Measurements from ENCODE around the gene ZNF117.
"Not testable (repeated sequence)": the region's sequence is repeated elsewhere in the genome, so short reads cannot be mapped to it uniquely, and the experiment has no call there.

ZNF117 gene

GRCh38 chr7:64996305-64996704, 5.5 kb upstream of the ZNF117 start:
- no peak for FAIRE-seq

GRCh38 chr7:64993901-64994300, 3.1 kb upstream of the ZNF117 start:
- FAIRE-seq, result no peak

GRCh38 chr7:64992971-64993370, 2.1 kb upstream of the ZNF117 start:
- no peak for FAIRE-seq

GRCh38 chr7:64990216-64990615, 620 bp downstream of the ZNF117 start:
- no peak for FAIRE-seq

GRCh38 chr7:64978497-64979203, 12.2 kb downstream of the ZNF117 start:
- FAIRE-seq, result no peak

GRCh38 chr7:64965594-64965993, 25.2 kb downstream of the ZNF117 start:
- no peak for FAIRE-seq

GRCh38 chr7:64959072-64959747, 31.6 kb downstream of the ZNF117 start:
- no peak for FAIRE-seq

GRCh38 chr7:64951250-64951848, 39.5 kb downstream of the ZNF117 start:
- peak; percentile 90 for FAIRE-seq

- not testable (repeated sequence) for FAIRE-seq
Observed at GRCh38 chr7:64950673-64951072, 40.2 kb downstream of the ZNF117 start.

GRCh38 chr7:64948774-64949173, 42.1 kb downstream of the ZNF117 start:
- FAIRE-seq, result not testable (repeated sequence)

GRCh38 chr7:64947252-64948000, 43.4 kb downstream of the ZNF117 start:
- FAIRE-seq, result no peak

- no peak for FAIRE-seq
Observed at GRCh38 chr7:64946772-64947171, 44.1 kb downstream of the ZNF117 start.

- no peak for FAIRE-seq
Observed at GRCh38 chr7:64945503-64946175, 45.2 kb downstream of the ZNF117 start.

GRCh38 chr7:64944667-64945502, 46.0 kb downstream of the ZNF117 start:
- not testable (repeated sequence) for FAIRE-seq

- FAIRE-seq, result not testable (repeated sequence)
Observed at GRCh38 chr7:64940021-64940420, 50.8 kb downstream of the ZNF117 start.

GRCh38 chr7:64938540-64938939, 52.3 kb downstream of the ZNF117 start:
- FAIRE-seq, result no peak

- no peak for FAIRE-seq
Observed at GRCh38 chr7:64934478-64934877, 56.4 kb downstream of the ZNF117 start.

GRCh38 chr7:64928252-64929187, 62.3 kb downstream of the ZNF117 start:
- FAIRE-seq, result not testable (repeated sequence)
